ENCODE measurements around the gene SLC6A3. TPM values are rescaled to one million over a fixed set of nuclear protein-coding genes. Genes with fewer than 3 reads are reported as not detected.

Gene SLC6A3
- total RNA-seq, 1 experiment from 2014 or later, result 0.05 TPM

DNA sequence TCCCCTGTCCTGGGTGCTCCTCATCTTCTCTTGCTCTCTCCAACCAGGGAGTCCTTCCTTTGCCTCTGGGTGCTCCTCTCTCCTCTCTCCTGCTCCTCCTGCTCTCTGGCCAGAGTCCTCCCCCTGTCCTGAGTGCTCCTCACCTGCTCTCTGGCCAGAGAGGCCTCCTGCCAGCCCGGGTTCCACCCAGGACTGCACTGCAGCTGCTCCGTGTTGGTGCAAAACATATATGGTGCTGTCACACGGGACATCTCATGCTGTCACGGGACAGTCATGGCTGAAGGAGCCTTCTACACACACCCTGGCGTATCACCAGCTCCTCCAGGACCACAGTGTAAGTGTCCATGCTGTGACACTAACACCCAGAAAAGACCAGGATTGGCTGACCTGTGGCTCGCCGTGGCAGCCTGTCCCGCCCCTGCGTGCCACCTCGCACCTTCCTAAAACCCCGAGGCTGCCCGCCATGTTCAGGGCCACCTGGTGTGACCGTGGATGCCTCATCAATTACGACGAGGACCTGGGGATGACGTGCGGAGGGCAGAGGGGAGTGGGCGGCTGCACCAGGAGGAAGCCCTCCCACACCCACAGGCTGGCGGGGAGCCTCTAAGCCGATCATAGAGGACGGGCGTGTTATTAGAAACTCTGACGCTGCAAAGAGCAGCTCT, 27.9 kb upstream of the SLC6A3 start:
- in situ Hi-C loops (cut with HindIII; ENCODE audit: low pct_unique_long_range_greater_than_20kb, low sequenced_read_pairs), result no loop called here
- BruUV-seq (replicated peaks), result no TSS peak

More for the DNA sequence above, 27.9 kb upstream of the SLC6A3 start:
- Histone ChIP-seq H3K4me3 (ENCODE audit: low read depth in 2 of 2, low read length in 2 of 2) (no peak overlapping the region), H3K27ac (ENCODE audit: low read length) (no peak overlapping the region), H3K27me3 (ENCODE audit: control insufficient read depth, insufficient read depth, low read length) (no peaks in the 10 kb centered on the region), H3K9me3 (ENCODE audit: control insufficient read depth, insufficient read depth, low read depth, low read length) (no peaks in the 10 kb centered on the region), H3K36me3 (ENCODE audit: control insufficient read depth, insufficient read depth, low read length) (no peaks in the 10 kb centered on the region), H3K4me1 (ENCODE audit: control insufficient read depth, insufficient read depth, low read length) (no peaks in the 10 kb centered on the region)
- intact Hi-C loops (cut with micrococcal nuclease; ENCODE audit: unreplicated experiment), result no loop called here
- CTCF ChIA-PET, result no interaction called here
- no peak for TF ChIP-seq REST (IDR thresholded peaks at IDR 0.05; ENCODE audit: insufficient read depth in 1 of 2, low read depth in 2 of 2, low read length in 1 of 2)
- no peak for TF ChIP-seq SIN3A (IDR thresholded peaks at IDR 0.05; ENCODE audit: borderline replicate concordance, insufficient read depth, low read depth, low read length)
- no peak for TF ChIP-seq POLR2AphosphoS5 (IDR thresholded peaks at IDR 0.05; ENCODE audit: low read depth, low read length)
- no peak for TF ChIP-seq CTCF (IDR thresholded peaks at IDR 0.05)
- TF ChIP-seq TCF7L2 (IDR thresholded peaks at IDR 0.05; ENCODE audit: low read depth, low read length), result no peak
- POLR2A ChIA-PET, result no interaction called here
- ATAC-seq (no peak), DNase-seq (ENCODE audit: low read depth, low spot score) (no peak)

Data from Panc1 (cell line).